Left hindlimb (tissue), 1 donor: ENCODE measurements around the gene PRKCZ.
A peak's percentile ranks its signal among the peaks of the same experiment; 100 is the strongest.

Source experiments
- DNase-seq: peaks from one replicate; pipeline ENCODE4 v3.0.0-alpha.2; 2018

Gene PRKCZ

DNA sequence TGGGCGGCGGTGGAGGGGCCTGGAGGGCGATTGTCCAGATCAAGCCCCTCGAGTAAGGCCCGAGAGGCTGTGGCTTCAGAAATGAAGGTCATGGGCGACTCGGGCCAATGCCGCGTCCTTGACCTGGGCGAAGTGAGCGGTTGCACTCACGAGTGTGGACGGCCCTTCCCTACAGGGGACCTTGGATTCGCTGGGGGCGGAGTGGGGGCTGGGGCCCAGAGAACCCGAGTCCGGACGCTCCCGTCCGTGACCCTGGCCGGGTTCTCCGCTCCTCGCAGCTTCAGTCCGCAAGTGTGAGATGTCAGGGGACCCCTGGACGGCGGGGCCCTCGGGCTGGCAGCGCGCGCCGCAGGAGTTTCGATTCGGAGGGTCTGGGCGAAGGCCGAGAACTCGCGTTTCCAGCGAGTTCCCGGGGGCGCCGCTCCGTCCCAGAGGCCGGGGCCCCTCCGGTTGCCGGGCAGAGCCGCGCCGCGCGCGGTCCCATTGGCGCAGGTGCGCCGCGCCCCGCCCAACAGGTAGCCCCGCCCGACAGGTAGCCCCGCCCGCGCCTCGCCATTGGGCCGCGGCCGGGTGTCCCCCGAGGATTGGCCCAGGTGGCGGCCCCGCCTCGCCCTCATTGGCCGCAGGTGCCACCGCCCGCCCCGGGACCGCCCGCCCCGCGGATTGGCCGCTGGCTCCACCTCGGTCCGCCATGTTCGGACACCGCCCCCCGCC, at the start of gene PRKCZ:
Gene PRKCZ, plus strand, starts transcription at position 694 of the 714 bp plus-strand sequence. CDS start 220 bp downstream, outside the sequence.
- DNase-seq: peak; percentile 74

DNA sequence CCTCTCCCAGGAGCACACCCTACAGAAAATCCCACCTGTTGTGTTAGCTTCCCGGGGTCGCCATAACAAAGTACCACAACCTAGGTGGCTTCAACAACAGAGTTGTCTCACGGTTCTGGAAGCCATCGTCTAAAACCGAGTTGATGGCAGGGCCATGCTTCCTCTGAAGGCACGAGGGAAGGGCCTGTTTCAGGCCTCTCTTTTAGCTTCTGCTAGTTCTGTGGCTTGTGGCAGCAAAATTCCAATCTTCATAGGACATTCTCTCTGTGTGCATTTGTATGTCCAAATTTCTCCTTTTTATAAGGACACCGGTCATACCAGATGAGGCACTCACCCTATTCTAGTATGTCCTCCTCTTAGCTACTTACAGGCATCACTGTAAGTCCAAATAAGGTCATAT, 49.8 kb upstream of the PRKCZ start:
- no peak for DNase-seq

DNA sequence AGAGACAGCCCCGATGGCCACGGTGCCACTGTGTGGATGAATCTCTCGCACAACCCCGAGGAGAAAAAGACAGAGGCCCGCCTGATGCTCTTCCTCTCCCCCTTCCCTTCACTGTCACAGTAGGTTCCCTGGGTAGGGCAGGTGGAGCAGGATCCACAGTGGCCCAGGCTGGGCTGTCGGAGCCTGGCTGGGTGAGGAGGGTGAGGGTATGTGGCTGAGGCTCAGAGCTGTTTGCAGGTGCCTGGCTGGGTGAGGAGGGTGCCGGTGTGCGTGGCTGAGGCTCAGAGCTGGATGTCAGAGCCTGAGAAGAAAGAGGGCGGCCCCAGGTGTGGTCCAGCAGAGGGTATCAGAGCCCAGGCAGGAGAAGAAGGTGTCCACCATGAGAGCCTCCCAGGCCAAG, 49.4 kb upstream of the PRKCZ start:
- DNase-seq: no peak

DNA sequence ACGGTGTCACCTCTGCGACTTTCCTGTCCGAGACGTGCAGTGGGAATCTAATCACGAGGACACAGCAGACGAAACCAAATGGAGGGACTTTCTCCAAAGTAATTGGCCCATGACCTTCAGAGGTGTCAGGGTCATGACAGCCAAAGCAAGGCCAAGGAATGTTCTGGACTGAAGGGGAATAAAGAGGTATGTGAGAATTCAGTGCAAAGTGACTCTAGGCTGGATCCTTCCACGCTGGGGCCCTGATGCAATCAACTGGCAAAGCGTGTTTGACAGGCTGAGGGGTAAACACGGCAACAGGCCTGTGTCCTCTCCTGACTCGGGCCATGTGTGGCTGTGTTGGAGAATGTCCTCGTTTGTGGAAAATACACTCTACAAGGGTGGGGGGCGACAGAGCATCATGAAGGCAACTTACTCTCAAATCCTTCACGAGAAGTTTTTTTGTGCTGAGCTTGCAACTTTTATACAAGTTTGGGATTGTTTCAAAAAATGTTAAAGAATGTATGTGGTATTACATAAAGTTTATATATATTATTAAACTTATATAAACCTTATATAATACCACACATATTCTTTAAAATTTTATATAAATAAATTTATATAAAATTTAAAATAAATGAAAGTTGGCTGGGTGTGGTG, 48.3 kb upstream of the PRKCZ start:
- DNase-seq: no peak

DNA sequence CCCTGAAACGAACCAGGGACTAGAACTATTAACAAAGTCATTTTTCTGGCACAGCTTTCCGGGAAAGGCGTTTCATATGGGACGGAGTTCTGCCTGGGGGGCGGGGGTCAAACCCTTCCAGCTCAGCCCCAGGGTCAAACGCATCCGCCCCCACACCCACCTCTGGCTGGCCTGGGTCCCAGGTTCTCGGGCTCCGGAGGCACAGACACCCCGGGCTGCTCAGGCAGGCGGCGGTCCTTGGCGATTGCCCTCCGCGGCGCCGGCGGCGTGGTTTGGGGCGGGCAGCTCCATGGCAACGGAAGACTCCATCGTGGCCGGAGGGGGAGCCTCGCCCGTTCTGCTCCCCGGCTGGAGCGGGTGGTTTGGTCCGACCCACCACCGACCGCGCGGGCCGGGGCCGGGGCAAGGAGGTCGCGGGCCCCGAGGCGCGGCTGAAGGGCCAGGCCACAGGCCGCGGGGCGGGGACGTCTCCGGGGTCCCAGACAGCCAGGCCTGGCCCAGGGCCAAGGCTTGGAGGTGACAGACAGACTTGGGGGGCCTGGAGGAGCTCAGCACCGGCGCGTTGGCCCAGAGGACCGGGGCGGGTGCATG, 46.6 kb upstream of the PRKCZ start, which contains the start of gene CFAP74:
Gene CFAP74, minus strand, starts transcription at position 246 of the 591 bp plus-strand sequence. CDS start 12,830 bp downstream, outside the sequence.
- DNase-seq: peak; percentile 74

DNA sequence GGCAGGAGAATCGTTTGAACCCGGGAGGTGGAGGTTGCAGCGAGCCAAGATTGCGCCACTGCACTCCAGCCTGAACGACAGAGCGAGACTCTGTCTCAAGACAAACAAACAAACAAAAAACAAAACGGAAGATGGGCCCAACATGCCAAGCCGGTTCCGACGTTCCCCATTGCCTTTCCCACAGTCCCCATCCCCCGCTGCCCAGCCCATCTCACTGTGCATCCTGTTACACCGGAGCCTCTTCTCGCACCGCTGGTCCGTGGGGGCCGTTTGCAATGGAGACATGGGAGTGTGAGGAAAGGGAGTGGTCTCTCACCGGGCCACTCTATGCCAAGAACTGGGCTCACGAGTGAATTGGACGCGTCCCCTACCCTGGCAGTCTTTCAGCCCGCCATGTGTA, 45.4 kb upstream of the PRKCZ start:
- DNase-seq: no peak

DNA sequence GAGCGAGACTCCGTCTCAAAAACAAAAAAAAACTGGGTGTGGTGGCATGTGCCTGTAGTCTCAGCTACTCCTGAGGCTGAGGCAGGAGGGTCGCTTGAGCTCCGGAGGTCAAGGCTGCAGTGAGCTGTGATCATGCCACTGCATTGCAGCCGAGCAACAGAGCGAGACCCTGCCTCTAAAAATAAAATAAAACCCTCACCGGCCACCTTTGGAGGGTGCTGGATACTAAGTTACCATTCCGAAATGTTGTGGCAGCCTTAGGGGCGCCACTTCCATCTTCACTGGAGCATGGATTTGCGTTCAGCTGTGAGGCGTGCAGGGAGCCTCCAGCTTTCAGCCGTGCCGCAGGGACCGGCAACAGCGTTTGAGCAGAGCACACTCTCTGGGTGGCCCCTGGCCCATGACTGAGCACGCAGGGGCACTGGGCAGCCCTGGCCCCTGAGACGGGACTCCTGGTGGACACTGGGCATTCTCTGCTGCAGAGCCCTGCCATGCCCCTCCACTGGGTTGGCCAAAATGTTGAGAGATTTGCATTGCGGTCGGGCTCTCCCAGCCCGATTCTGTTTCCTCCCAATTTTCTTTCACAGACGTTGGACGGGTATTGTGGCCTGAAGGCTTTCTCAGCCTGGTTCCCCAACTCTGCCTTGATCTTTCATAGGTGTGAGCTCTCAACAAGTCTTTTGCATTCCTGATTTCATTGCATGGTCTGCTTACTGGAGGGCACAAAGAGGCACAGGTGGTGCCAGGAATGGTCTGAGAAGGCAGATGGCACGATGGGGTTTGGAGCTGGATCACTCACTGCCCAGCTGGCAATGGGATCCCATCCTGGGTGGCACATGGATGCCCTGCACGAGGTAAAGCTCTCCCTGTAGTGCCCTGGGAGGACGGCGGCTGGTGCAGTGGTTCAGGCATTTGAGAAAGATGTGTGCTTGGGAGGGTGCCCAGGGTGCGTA, 40.8 kb upstream of the PRKCZ start:
- DNase-seq: no peak

DNA sequence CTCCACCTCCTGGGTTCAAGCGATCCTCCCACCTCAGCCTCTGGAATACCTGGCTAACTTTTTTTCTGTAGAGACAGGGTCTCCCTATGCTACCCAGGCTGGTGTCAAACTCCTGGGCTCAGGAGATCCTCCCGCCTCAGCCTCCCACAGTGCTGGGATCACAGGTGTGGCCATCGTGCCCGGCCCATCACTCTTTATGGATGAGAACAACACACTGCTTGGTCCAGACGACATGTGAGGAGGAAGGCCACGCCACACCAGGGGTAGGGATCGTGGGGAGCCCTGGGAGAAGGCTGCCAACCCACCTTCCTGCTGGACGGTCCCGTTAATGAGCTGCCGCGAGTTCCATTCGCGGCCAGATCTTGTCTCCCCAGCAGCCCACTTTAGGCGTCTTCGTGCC, 36.0 kb upstream of the PRKCZ start:
- no peak for DNase-seq

DNA sequence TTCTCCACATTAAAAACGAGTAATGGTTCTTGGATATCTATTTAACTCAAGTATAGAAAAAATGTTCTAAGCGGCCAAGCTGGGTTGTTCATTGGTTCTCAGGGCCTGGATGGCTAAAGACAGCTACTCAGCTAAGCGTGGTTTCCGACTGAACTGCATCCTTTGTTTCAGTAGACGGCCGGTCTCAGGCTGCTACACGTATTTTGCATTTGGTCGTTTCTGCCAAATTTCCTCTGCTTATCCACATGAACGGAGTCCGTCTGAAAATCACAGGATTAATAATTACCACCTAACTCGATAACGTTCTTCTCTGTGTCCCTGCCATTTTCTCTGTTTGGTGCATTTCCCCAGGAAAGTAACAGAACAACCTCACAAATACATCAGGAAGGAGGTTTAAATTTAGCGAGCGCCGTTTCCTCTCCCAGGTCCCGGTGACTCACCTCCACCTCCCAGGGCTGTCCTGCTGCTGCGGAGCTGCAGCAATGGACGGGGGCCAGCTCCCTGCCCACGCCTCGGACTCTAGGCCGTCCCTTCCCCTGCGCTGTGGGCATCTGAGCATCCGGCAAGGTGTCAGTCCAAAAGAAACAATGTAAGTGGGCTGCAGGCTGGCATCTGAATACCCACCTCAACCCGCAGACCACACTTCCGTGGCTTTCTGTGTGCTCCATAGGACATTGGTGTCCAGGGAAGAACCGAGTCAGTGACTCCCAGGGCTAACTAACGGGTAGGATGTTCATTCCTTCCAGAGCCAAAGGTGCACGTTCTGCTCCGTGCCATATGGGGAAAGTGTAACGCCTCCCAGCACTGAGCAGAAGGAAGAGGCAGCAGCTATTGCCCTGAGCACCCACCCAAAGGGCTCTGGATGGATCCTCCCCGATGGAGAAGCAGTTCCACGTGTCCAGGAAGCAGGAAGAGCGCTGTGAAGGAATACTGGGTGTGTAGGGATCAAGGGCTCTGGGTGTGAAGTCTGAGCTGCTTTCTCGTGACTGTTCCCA, 35.2 kb upstream of the PRKCZ start:
- no peak for DNase-seq

DNA sequence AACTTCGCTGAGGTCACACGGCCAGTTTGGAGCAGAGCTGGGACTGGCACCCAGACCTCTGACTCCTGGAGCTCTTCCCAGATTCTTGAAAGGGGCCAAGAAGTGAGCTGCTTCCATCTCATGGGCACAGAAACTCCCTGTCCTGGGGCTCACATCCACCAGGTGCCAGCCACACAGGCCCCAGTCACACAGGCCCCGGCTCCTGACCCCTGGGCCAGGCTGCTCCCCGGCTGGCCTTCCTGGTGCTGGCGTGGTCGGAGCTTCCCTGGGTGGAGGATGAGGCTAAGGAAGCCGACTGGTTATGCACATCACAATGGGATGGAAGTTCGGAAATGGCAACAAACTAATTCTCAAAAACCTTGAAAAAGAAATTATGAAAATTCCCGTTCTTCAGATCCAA, 34.1 kb upstream of the PRKCZ start:
- DNase-seq: no peak

DNA sequence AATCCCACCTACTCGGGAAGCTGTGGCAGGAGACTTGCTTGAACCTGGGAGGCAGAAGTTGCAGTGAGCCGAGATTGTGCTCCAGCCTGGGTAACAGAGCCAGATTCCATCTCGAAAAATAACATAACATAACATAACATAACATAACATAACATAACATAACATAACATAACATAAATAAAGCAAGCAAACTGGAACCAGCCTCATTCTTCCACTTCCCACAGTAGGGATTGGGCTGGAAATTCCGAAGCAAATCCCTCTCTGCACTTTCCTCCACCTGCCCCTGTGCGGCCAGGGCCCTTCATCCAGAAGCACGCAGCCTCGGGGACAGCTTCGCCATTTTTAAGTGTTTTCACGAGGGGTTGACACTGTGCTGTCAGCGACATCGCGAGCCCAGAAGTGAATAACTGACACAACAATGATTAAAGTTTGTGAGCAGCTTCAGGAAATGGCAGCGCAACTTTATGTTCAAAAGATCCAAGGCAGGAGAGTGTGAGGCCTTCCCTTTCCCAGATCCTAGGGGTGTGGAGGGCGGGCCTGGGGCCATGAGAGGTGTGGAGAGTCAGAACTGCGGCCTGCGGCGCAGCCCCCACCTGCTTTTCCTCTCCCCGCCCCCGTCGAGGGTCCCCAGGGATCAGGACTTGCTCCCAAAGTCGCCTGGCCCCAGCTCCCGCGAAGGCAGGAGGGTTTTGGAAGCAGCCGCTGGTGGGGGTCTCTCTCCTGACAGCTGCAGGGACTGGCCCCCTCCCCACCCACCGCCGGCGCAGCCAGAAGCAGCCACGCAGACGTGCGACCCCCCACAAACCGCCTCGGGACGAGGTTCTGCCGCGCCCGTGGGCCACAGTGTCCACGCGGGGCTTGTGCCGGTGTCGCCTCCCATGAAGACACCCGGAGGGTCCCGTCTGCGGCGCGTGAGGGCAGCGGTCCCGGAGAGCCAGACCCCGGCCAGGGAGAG, 31.7 kb upstream of the PRKCZ start:
- peak; percentile 41 for DNase-seq

DNA sequence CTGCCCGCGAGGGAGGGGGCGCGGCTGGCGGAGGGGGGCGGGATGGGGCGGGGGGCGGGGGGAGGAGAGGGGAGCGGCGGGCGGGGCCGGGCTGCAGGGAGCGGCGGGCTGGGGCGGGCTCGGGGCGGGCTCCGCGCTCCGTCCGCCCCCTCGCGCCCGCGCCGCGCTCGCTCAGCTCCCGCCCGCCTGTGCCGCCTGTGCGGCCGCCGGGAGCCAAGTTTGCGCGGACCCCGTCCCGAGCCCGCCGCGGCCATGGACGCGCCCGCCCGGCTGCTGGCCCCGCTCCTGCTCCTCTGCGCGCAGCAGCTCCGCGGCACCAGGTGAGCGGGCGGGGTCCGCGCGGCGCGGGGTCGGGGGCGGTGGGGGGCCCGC, 31.1 kb upstream of the PRKCZ start, which contains the start of gene GABRD:
Gene GABRD, plus strand, starts transcription at position 174 of the 372 bp plus-strand sequence. Its CDS starts 79 bp downstream, at position 253.
- DNase-seq: peak; percentile 32

DNA sequence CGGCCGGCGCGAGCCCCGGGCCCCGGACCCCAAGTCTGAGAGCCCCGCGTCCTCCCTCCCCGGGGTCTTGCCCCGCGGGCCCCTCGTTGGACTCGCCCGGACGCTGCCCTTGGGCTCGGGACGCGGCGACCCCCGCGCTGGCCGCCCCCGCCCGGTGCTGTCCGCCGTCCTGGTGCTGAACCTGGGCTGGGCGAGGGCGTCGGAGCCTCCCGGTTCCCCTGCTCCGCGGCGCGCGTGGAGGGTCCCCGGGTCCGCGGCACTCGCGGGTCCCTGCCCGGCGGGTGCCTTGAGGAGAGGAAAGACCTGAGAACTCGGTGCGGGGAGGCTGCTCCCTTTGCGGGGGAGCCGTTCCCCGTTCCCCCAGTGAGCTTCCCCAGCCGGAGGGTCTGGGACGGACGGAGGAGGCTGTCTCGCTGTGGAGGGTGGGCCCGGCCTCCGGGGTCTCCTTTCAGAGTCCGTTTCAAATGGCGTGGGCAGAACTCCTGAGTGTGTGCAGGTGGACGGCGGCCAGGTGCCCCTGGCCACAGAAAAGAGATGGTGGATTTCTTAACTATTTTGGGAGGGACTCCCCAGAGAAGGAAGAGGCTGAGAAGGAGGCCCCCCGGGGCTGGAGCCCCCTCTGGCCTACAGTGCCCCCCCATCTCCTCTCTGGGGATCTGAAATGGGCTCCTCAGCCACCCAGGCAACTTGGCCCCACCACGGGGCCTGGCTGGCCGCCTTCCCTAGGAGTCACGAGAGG, 30.5 kb upstream of the PRKCZ start:
- peak; percentile 57 for DNase-seq

DNA sequence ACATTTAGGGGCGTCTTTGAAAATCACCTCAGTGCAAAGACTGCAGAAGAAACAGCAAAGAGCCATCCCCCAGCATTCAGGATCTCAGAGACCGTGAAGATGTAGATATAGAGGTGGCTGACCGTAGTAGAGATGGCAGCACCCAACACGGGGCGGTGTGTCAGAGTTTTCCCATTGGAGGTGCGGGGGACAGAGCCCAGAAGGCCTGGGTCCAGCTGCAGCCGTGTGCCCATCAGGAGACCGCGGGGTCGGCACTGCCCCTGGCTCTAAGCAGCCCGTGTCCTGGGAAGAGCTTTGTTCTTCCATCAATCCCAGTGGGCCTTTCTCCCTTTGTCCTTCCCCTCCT, 29.9 kb upstream of the PRKCZ start:
- DNase-seq: peak; percentile 16

DNA sequence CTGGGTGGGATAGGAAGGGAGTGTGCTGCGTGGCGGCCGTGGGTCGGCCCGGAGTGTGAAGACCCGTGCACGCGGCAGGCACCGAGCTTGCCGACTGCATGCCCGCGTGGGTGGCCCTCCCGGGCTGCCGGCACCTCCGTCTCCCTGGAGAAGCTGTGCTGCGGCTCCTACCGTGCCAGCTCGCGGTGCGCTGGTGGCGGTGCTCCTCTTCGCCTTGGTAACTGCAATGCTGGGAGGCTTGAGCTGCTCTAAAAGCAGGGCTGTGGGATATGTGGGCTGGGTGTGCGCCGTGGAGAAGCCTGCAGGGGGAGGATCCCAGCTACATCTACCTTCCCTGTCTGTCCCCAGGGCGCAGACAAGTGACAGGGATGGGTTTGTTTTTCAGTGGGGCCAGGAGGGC, 28.7 kb upstream of the PRKCZ start:
- peak; percentile 20 for DNase-seq

DNA sequence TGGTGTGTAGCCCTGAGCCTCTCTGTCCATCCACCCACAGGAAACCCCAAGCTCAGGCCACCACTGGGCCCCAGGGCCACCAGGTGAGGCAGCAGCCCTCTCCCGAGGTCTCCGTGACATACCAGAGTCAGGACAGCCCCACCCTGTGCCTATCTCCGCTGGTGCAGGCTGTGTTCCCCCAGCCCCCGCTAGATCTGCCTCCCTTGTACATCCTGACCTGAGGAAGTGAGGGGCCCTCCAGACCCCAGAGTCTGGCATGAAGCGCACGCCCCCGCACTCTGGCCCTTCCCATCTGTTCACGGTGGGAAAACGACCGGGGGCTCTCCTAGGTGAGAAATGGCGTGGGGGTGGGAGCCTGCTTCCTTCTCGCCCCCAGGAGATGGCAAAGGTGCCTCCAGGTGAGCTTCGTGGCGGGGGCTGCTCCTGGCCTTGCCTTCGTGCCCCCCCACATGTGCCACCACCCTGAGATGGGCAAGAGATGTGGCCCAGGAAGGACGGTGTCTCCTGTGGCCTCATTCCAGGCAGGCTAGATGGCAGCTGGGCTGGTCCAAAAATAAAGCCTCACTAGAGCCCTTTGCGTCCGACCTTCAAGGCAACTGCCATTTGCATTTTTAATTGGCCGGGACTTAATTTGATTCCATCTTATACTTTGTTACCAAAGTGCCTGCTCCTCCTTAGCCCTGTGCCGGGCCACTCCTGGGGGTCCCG, 28.0 kb upstream of the PRKCZ start:
- DNase-seq: peak; percentile 17

DNA sequence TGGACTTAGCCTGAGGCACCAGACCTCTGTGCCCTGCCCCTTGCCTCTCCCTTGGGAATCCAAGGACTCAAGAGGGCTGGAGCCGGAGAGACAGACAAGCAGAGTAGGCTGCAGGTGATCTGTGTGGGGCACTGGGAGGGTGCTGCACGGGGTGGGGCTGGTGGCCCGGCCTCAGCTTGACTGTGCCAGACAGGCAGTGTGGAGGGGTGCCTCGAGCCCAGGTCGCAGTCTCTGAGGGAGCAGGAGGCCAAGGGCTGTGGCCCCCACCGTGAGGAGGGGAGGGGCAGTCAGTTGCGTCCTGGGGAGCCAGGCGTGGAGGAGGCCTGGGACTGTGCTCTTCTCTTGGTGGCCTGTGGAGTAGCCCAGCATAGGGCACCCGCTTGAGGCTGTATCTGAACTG, 27.0 kb upstream of the PRKCZ start:
- no peak for DNase-seq

DNA sequence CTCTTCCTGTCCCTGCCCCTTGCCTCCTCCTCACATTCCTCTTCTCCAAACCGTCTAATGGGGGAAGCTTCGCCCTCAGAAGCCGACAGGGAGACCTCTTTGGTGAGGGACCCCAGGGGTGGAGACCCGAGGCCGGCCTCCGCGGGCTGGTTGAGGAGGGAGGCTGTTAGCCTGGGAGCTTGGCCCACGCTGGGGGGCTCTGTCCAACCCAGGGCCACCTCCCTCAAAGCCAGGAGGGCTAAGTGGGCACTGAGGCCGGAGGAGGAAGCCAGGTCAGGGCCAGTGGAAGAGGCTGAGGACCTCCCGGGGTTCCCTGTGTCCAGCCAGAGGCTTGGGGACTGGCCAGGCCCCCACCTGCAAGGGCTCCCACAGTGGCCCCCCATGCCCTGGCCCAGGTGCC, 25.8 kb upstream of the PRKCZ start:
- no peak for DNase-seq

DNA sequence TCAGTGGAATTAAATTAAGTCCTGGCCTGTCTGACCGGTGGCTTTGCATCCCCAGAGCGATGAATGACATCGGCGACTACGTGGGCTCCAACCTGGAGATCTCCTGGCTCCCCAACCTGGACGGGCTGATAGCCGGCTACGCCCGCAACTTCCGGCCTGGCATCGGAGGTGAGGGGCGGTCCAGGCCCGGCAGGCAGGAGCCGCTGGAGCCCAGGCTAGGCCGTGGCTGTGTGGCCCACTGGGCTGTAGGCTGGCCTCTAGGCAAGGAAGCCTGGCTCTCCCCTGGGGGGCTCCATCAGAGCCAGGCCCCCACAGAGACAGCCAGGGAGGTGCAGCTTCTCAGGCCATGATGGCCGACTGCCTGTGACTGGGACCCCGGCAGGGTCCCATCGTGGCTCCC, 25.3 kb upstream of the PRKCZ start:
- DNase-seq: no peak
